ENCODE results near the gene CSKMT.
"Not testable (repeated sequence)": the region's sequence is repeated elsewhere in the genome, so short reads cannot be mapped to it uniquely, and the experiment has no call there.

CSKMT gene

DNA sequence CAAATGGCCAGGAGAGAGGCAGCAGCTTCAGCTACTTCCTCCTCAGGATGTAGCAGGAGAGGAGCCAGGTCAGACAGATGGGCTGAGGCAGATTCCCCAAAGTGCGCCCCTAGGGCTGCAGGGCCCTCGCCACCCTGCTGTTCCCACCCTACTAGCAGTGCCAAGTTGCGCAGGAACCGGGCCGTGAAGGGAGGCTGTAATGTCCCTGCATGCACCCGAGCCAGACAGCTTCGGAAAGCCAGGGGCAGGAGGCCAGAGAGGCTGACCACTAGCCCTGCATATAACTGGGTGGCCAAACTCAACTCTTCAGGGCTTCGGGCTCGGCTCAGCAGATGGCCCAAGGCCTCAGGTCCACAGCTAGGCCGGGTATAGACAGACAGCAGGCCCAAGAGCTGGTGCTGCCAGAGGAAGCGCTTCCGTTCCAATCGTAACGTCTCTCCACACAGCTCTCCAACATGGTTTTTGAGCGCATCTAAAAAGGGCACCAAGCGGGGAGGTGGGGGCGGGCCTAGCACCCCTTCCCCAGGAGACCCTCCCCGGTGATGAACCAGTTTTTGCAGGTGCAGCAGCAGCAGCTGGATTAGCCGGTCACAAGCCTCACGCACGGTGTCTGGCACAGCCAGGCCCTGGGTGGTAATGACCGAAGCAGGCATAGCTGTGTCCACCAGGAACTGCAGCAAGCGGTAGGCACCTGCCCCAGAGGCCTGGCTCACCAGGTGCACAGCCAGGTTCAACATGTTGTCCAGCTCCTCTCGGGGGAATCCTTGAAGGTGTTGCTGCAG lies 16.7 kb upstream of the CSKMT start:
- no peak for DNase-seq (ENCODE audit: extremely low read depth, low read depth)
- TF ChIP-seq, protein P1, sequence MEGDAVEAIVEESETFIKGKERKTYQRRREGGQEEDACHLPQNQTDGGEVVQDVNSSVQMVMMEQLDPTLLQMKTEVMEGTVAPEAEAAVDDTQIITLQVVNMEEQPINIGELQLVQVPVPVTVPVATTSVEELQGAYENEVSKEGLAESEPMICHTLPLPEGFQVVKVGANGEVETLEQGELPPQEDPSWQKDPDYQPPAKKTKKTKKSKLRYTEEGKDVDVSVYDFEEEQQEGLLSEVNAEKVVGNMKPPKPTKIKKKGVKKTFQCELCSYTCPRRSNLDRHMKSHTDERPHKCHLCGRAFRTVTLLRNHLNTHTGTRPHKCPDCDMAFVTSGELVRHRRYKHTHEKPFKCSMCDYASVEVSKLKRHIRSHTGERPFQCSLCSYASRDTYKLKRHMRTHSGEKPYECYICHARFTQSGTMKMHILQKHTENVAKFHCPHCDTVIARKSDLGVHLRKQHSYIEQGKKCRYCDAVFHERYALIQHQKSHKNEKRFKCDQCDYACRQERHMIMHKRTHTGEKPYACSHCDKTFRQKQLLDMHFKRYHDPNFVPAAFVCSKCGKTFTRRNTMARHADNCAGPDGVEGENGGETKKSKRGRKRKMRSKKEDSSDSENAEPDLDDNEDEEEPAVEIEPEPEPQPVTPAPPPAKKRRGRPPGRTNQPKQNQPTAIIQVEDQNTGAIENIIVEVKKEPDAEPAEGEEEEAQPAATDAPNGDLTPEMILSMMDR (IDR thresholded peaks at IDR 0.05; ENCODE audit: low read depth, low read length) = no peak

DNA sequence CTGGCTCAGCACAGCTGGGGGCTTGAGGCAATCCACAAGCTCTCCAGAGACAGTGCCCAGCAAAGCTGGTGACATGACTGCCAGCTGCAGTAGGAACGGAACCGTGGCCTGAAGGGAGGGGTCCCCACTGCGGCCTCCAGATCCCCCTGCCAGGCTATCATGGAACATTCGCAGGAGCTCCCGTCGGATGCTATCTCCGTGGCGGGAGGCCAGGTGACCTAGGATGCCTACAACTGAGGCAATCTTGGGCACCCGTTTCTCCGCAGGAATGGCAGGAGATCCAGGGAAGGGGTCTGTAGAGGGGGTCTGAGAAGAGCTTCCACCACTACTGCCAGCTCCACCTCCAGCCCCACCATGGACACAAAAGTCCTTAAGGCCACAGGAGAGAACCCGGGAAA lies 16.1 kb upstream of the CSKMT start:
- TF ChIP-seq, protein P1 (IDR thresholded peaks at IDR 0.05; ENCODE audit: low read depth, low read length) = no peak

DNA sequence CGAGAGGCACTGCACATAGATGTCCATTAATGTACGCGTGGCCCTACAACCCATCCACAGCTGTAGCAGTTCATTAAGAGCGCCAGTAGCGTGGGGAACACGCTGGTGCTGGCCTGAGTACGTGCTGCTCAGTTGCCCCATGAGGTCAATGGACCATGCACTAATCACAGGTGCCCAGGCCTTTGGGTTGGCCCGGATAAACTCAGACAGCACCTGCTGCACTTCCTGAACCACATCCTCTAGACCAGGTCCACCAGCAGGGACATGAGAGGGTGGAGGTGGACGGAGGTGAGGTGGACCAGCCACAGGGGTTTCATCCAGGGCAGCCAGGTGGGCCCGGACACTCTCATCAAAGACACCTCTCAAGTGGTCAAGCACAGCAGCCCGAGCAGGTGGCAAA lies 15.6 kb upstream of the CSKMT start:
- TF ChIP-seq, protein P1 (IDR thresholded peaks at IDR 0.05; ENCODE audit: low read depth, low read length) = no peak
- DNase-seq (ENCODE audit: extremely low read depth, low read depth) = no peak

More for the DNA sequence above, 16.1 kb upstream of the CSKMT start:
- no peak for DNase-seq (ENCODE audit: extremely low read depth, low read depth)

DNA sequence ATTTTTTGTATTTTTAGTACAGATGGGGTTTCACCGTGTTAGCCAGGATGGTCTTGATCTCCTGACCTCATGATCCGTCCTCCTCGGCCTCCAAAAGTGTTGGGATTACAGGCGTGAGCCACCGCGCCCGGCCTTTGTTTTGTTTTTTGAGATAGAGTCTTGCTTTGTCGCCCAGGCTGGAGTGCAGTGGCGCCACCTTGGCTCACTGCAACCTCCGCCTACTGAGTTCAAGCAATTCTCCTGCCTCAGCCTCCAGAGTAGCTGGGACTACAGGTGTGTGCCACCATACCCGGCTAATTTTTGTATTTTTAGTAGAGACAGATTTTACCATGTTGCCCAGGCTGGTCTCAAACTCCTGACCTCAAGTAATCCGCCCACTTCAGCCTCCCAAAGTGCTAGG lies 14.8 kb upstream of the CSKMT start:
- DNase-seq (ENCODE audit: extremely low read depth, low read depth) = not testable (repeated sequence)

DNA sequence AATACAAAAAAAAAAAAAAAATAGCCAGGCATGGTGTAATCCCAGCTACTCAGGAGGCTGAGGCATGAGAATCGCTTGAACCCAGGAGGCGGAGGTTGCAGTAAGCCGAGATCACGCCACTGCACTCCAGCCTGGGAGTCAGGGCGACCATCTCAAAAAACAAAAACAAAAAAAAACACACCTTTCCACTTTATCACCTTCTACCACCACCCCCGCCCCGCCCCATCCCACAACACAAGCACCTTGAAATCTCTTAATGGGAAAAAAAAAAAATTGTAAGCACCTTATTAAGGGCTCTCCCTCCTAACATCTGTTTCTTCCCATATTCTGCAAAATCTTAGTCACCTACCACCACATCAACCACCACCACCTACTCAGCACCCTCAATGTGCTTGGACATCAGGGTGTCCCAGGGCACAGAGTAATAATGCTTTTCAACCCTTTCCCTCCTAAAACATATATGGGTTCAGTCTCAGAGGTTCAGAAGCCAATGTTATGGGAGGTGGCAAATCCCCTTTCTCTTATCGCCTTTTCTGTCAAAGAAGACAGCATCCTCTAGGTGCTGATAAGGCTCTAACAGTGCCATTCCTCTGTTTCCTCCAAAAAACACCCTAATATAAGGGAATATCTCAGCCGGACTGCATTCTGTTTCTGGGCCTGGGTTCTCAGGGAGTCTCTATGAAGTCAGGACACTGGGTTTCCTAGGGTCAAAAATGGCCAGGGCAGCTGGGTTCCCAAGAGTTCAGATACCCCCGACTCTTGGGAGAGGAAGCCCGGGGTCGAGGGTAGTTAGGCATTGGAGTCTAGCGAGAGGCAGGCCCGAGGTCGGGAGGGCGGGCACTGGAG lies 12.7 kb upstream of the CSKMT start:
- TF ChIP-seq, protein P1 (IDR thresholded peaks at IDR 0.05; ENCODE audit: low read depth, low read length) = no peak
- DNase-seq (ENCODE audit: extremely low read depth, low read depth) = no peak

DNA sequence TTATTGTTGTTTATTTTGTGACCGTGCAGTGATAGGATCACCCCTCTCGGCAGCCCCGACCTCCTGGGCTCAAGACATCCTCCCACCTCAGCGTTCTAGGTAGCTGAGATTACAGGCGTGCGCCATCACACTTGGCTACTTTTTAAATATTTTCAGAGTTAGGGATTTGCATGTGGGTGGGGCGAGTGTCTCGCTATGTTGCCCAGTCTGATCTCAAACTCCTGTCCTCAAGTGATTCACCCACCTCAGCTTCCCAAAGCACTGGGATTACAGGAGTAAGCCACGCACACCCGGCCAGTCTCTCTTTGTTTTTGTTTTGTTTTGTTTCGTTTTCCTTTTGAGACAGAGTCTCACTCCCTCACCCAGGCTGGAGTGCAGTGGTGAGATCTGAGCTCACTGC lies 10.8 kb upstream of the CSKMT start:
- TF ChIP-seq, protein P1 (IDR thresholded peaks at IDR 0.05; ENCODE audit: low read depth, low read length) = no peak
- no peak for DNase-seq (ENCODE audit: extremely low read depth, low read depth)

DNA sequence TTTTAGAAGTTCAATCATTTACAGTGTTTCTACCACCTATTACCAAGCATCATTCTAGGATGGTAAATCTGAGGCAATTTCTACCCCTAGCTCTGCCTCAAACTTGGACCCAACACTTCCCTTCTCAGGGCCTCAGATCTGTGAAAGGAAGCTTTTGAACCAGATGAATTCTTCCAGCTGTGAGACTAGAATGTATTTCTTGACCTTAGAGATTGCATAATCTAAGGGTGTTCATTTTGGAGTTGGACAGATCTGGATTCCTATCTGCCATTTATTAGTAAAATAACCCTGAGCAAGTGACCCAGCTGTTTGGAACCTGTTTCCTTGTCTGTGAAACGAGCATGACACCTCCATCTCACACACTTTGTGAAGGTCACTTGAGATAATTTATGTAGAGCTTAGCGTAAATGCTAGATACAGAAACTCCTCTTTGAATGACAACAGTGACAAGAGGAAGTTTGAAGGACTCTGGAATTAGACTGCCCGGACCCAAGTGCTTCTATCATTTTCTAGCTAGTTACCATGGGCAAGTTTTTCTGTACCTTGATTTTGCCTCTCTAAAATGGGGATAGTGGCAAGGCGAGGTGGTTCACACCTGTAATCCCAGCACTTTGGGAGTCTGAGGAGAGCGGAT lies 8.2 kb upstream of the CSKMT start:
- TF ChIP-seq, protein P1 (IDR thresholded peaks at IDR 0.05; ENCODE audit: low read depth, low read length) = no peak
- DNase-seq (ENCODE audit: extremely low read depth, low read depth) = no peak
